Tracheal epithelial cell (primary cell): ENCODE results near the gene SUPT6H. TPM values are rescaled to one million over a fixed set of nuclear protein-coding genes. Genes with fewer than 3 reads are reported as not detected.

ENCODE experiments used
- total RNA-seq: library from RNA; depleted of rRNA; stranded (reverse); fragments of >200 nt; gene quantifications from 2 replicates; pipeline ENCODE4 v1.2.1, GENCODE V29; 2014

Gene SUPT6H
- total RNA-seq, result 24.3 and 28.4 TPM in 2 replicates

DNA sequence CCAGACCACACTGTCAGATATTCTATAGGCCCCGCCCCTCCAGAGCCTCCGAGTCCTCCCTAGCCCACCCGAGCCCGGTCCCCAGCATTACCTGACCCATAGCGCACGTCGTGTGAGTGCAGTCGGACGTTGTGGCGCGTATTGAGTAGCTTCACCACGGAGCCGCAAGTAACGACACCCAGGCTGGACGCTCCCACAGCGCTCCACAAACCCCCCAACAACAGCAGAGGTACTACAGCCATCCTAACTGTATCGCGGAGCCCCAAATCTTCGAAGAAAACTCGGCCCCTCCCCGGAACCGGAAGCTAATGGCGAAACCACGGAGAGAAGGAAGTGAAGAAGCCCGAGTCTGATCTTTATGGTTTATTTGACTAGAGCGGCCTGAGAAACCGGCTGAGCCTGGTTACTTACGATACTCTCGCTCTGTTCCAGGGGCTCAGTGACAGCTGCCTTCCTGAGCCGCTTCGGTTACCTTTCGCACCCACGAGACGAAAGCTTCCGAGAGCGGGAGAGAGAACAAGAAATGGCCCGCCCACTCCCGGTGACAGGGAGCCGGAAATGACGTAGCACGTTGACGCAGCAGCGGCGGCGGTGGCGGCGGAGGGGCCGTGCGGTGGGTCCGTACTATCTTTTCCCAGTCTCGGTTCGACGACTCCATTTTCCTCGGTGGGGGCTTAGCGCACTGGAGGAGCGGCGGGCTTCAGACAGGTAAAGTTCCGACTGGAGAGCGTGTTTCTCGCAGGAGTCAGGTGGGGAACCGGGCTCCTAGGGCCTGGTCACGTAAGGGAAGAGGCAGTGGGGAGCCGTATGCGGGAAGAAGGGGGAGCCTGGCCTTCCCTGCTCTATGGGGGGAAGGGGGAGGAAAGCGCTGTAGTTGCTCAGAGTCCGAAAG is at the start of gene SUPT6H, which contains the start of gene SDF2:
TSS of gene SUPT6H (plus strand) at position 571 of the 892 bp plus-strand sequence. CDS start 11,197 bp downstream, outside the sequence.
TSS of gene SDF2 (minus strand) at position 272 of the 892 bp plus-strand sequence. CDS start at position 242, 30 bp downstream.

DNA sequence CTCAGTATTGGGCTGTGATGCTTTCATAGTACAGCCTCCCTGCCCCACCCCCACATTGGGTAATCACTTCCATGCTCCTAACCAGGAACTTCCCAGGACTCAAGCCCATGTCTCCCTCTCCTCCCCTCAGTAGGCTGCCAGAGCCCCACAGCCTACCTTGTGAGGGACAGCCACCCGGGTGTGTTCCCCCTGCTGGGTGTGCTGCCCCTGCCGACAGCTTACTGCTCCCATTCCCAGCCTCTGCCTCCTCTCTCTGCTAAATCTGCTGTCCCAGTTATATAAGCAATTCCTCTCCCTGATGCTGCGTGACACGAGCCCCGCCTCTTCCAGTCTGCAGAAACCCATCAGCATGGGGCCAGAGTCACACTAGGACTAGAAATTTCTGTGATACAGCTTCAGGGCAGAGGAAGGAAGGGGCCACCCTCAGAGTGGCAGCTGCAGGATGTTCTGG is 48.0 kb upstream of the SUPT6H start, which contains the start of gene RSKR:
TSS of gene RSKR (minus strand) at position 255 of the 451 bp plus-strand sequence. CDS start at position 231, 24 bp downstream.

DNA sequence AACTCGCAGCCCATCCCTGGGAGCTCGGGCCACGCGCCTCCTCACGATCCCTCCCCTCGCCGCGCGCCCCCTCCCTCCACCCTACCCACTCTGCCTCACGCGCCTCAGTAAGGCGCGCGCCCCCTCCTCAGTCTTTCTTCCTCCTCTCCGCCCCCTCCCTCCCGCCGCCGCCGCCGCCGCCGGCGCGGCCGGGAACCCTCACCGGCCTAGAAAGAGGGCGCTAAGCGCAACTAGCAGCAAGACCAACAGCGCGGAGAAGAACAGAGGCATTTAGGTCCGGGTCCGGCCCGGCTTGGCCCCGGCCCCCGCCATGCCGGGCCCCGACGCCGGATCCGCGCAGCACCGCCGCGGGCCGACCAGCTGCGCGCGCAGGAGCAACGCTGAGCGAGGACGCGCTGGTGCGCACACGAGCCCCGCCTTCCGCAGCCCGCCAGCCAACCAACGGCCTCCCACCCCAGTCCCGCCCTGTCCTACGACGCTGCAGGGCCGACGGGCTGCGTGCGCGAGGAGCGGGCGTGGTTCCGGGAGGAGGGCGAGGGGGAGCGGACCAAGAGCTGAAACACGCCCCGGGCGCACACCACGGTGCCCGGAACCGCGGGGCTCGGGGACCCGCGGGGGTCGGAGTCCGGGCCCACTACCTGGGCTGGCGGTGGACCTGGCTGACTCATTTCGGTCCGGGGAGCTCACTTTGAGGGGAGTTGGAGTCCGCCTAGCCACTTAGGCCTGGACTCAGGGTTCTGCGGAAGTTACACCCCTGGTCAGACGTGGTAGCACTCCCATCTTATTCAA is 17.0 kb upstream of the SUPT6H start, which contains the start of gene BLTP2:
TSS of gene BLTP2 (minus strand) at position 372 of the 789 bp plus-strand sequence. CDS start at position 270, 102 bp downstream.

DNA sequence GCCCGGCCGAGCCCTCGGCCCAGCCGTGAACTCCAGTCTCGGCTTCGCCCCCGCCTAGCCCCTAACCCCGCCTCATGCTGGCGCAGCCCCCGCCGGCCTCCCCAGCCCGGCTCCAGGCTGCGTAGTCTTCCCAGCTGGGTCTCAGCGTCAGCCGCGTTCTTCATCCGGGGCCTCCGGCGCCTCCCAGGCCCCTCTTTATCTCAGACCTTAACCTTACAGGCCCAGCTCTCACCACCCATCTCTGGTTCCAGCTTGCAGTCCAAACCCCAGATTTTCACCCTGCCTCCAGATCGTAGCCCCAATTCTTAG is 49.7 kb downstream of the SUPT6H start, which contains the start of gene PROCA1:
TSS of gene PROCA1 (minus strand) at position 166 of the 309 bp plus-strand sequence. CDS start 228 bp downstream, outside the sequence.

DNA sequence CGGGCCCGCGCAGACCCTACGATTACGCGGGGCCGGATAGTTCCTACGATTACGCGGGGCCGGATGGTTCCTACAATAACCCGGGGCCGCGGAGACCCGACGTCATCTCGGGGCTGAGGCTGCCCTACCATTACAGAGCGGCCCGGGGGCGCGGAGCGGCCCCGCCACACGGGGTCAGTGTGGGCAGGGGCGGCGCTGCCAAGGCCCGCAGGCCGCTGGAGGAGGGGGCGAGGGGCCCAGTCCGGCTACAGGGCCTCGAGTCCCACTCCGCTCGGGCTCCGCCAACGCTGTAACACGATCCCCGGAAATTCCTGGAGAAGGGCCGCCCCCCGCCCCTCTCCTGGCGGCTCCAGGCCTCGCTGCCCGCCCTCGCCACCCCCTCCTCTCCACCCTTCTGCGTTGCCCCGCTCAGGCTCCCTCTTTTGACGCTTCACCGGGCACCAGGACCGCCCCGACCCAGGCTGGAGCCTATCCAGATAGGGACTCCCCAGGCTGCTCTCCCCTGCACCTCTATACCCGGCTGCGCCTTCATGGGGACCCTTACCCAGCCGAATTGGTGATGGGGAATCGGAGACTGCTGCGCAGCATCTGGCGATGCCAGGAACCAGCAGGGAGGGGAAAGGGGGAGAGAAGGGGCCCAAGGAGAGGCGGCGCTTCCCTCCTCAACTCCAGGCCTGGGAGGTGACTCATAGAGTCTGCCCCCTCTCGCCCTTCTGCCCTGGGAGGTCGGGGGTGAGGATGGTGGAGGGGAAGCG is 55.8 kb downstream of the SUPT6H start, which contains the start of gene RAB34:
TSS of gene RAB34 (minus strand) at position 291 of the 755 bp plus-strand sequence. CDS start 602 bp downstream, outside the sequence.

DNA sequence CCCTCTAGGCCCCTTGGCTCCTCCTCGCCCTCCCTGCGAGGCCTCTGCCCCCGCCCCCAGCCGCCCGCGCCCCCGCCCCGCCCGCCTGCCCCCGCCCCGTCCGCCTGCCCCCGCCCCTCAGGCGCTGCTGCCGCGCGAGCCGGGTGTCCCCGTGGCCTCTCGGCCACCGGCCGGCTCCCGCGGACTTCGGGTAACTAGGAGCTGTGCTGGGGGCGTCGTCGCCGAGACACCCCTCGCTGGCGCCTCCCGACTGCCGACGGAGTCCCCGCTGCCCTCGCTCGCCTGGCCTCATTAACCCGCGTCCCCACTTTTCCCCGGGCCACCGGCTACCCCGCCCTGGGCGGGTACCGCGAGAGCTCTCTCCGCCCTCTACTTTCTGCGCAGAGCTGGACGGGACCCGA is 64.2 kb downstream of the SUPT6H start, which contains the start of gene TLCD1:
TSS of gene TLCD1 (minus strand) at position 8 of the 401 bp plus-strand sequence. CDS start 136 bp downstream, outside the sequence.

DNA sequence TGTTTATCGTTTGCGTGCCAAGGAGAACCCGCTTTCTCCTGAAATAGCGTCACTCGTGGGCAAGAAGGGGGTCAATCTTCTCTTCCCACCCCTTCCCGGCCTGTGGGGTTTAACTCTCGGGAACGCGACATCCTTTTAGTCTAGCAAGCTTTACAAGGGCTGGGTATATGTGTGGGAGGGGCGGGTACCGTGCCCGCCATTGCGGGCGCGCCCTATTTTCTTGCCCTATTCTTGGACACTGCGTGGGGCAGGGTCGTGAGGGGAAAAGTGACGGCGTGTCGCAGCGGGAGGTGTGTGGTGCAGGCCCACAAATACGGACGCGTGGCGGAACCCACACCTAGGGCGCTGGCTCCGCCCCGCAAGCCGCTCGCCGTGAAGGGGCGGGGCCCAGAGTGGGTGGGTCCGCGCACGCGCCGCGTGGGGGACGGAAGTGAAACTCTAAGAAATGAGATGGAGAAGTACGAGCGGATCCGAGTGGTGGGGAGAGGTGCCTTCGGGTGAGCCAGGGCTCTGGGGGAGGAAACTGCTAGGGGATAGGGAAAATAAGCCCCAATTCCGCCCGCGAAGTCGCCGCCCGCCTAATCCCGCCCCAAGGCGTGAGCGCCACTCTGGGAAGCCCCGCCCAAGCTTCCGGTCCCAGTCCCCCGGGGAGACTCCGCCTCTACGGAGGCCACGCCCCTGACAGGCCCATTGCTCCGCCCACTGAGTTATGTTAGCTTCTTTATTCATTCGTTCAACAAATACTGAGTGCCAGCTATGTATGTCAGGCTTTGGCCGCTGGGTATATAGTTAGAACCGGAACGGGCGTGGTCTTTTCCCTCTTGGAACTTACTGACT is 66.6 kb downstream of the SUPT6H start, which contains the start of gene NEK8:
TSS of gene NEK8 (plus strand) at position 425 of the 837 bp plus-strand sequence. CDS start at position 451, 26 bp downstream.

DNA sequence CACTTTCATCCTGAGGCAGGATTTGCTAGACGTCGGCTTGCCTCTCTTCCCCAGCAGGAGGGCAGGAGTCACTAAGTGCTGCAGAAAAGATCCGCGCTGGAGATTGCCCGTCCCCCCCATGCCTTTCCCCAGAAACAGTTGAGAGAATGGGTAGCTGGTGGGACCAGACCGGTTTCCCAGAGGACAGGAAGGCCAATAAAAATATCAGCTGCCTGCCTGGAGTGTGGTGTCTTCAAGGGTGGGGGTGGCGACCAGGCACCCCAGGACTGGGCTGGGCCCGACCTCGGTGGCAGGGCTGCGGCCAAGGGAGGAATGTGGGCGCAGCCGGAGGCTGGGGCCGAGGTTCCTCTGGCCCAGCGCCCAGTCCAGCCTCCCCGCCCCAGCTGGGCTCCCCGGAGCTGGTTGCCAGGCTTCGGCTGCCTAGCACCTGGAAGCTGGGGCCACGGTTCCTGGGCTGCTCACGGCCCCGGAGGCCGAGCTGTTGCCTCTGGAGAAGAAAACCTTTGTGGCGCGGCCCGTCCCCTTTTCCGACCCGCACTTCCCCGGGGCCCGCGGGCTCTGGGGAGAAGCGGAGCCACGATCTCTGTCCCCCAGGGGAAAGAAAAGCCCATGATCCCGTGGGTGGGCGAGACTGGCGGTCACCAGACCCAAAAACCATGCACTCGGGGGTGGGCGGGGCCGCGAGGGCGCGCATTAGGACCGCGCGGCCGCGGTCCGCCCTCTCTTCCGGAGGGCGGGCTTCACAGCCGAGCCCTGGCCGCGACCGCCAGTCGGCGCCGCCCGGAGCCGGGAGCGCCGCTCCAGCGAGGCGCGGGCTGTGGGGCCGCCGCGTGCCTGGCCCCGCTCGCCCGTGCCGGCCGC is 81.5 kb downstream of the SUPT6H start, which contains the start of gene TRAF4:
TSS of gene TRAF4 (plus strand) at position 769 of the 861 bp plus-strand sequence. CDS start 102 bp downstream, outside the sequence.

Other genes starting within 250 kb of the SUPT6H start
- gene SLC13A2, start 188.6 kb upstream of the SUPT6H start, total RNA-seq, result not detected in 2 replicates
- gene FOXN1, start 155.9 kb upstream of the SUPT6H start, total RNA-seq, result 0.21 and 0.24 TPM in 2 replicates
- 30.6 and 34.5 TPM in 2 replicates for gene UNC119, start 109.6 kb upstream of the SUPT6H start, total RNA-seq
- gene PIGS, start 90.7 kb upstream of the SUPT6H start, total RNA-seq, result 45.2 and 48.4 TPM in 2 replicates
- gene ALDOC, start 85.3 kb upstream of the SUPT6H start, total RNA-seq, result 78.4 and 88.7 TPM in 2 replicates
- gene SPAG5, start 63.2 kb upstream of the SUPT6H start, total RNA-seq, result 0.85 and 3.9 TPM in 2 replicates
- gene RSKR, start 48.0 kb upstream of the SUPT6H start, total RNA-seq, result 2.7 and 4.7 TPM in 2 replicates
- 101 and 151 TPM in 2 replicates for gene BLTP2, start 17.0 kb upstream of the SUPT6H start, total RNA-seq
- gene SDF2, start 299 bp upstream of the SUPT6H start, total RNA-seq, result 51.1 and 56.1 TPM in 2 replicates
- gene PROCA1, start 49.7 kb downstream of the SUPT6H start, total RNA-seq, result 0.24 and 0.64 TPM in 2 replicates
- gene RAB34, start 55.7 kb downstream of the SUPT6H start, total RNA-seq, result 118 and 133 TPM in 2 replicates
- gene RPL23A, start 57.8 kb downstream of the SUPT6H start, total RNA-seq, result 783 and 1,374 TPM in 2 replicates
- gene TLCD1, start 64.0 kb downstream of the SUPT6H start, total RNA-seq, result 9.4 and 10.6 TPM in 2 replicates
- gene NEK8, start 66.6 kb downstream of the SUPT6H start, total RNA-seq, result 2.6 and 4.1 TPM in 2 replicates
- gene TRAF4, start 81.8 kb downstream of the SUPT6H start, total RNA-seq, result 37.9 and 57.4 TPM in 2 replicates
- 1.7 and 3.4 TPM in 2 replicates for gene FAM222B, start 180.6 kb downstream of the SUPT6H start, total RNA-seq
- 35.9 and 39.2 TPM in 2 replicates for gene ERAL1, start 192.8 kb downstream of the SUPT6H start, total RNA-seq
- 30.1 and 33.0 TPM in 2 replicates for gene FLOT2, start 235.5 kb downstream of the SUPT6H start, total RNA-seq
- 11.3 and 14.9 TPM in 2 replicates for gene DHRS13, start 240.9 kb downstream of the SUPT6H start, total RNA-seq